HG03439 (cell line): ENCODE measurements around the gene NUTM1.
A peak's percentile ranks its signal among the peaks of the same experiment; 100 is the strongest.
"Not testable (repeated sequence)": the region's sequence is repeated elsewhere in the genome, so short reads cannot be mapped to it uniquely, and the experiment has no call there.

Source experiments
- ATAC-seq: cut with Tn5 transposase; IDR thresholded peaks from one replicate; pipeline ENCODE4 v1.9.1; 2021; ENCODE audit warnings: mild to moderate bottlenecking, moderate library complexity; ENCODE audit not compliant: unreplicated experiment

Gene NUTM1

DNA sequence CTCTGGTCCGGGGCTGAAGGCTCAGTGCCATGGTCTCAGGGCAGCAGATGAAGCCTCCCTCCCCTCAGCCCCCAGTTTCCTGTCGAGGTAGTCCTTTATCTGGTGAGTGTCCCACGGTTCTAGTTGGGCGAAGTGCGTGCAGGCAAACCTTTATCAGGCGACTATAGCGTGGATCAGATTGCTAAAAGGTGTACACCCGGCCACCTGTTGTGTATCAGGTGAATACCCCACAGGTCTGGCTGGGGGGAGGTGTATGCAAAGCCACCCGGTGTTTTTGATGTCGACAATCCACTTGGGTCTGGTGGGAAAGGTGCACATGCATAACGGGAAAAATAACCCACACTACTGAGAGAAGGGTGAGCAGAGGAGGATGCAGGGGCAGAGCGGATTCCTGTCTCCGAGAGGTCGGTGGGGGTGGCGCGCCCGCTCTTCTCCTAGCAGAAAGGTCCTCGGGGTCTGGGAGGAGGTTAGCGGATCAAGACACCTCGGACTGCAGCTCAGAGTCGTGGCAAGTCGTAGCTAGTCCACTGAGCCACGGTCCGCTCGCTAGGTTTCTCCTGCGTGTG, 6.0 kb upstream of the NUTM1 start:
- ATAC-seq, result peak; percentile 8

DNA sequence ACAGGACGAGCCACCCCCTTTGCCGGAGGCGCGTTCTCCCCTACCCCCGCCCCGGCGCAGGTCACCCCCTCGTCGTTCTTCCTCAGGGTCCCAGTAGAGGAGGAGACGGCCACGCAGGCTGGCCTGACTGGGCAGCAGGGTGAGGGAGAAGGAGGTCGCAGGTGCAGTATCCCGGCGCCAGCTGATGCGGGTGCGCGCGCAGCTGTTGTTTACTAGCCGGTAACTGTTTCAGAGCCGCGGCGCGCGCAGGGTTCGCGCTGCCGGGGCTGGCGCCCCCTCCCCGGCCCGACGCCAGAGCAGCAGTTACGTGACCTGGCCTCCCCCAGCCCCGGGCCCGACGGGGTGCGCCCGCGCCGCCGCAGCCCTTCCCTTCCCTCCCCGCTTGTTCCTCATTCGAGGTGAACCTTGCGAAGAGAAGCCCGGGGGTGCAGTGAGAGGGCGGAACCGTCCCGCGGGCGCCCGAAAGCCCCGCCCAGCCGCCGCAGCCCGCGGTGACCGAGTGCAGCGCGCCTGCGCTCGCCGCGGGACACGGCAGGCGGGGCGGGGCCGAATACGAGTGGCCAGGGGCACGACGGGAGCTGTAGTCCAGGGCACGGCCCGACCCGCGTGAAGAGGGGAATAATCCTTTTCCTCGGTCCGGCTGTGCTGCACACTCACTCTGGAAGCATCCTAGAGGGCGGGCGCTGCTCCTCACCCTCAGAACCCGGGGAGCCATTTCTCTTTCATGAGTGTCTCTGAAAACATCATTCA, 5.4 kb upstream of the NUTM1 start, which contains the start of gene SLC12A6:
TSS of gene SLC12A6 (minus strand) at position 225 of the 750 bp plus-strand sequence. CDS start 1,101 bp downstream, outside the sequence.
- ATAC-seq, result peak; percentile 67

DNA sequence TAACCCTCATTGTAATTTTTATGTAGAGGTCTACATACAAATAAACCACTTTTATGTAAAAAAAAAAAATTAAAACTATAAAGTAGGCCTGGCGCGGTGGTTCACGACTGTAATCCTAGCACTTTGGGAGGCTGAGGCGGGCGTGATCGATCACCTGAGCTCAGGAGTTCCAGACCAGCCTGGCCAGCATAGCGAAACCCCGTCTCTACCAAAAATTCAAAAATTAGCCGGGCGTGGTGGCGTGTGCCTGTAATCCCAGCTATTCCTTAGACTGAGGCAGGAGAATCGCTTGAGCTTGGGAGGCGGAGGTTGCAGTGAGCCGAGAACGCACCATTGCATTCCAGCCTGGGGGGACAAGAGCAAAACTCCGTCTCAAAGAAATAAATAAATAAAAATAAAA, 4.8 kb upstream of the NUTM1 start:
- ATAC-seq, result no peak

DNA sequence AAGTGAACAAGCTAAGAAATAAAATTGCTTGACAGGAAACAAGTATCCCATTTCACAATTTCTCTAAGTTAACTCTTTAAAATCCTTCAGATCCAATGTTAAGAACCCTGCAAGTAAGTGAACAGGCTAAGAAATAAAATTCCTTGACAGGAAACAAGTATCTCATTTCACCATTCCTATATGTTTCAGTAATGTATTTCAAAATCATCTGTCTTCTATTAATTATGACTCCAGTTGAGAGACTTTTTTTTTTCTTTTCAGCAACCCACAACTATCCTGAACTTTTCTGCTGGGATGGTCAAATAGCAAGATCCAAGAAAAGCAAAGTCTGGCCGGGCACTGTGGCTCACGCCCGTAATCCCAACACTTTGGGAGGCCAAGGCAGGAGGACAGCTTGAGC, 3.2 kb upstream of the NUTM1 start:
- ATAC-seq, result no peak

DNA sequence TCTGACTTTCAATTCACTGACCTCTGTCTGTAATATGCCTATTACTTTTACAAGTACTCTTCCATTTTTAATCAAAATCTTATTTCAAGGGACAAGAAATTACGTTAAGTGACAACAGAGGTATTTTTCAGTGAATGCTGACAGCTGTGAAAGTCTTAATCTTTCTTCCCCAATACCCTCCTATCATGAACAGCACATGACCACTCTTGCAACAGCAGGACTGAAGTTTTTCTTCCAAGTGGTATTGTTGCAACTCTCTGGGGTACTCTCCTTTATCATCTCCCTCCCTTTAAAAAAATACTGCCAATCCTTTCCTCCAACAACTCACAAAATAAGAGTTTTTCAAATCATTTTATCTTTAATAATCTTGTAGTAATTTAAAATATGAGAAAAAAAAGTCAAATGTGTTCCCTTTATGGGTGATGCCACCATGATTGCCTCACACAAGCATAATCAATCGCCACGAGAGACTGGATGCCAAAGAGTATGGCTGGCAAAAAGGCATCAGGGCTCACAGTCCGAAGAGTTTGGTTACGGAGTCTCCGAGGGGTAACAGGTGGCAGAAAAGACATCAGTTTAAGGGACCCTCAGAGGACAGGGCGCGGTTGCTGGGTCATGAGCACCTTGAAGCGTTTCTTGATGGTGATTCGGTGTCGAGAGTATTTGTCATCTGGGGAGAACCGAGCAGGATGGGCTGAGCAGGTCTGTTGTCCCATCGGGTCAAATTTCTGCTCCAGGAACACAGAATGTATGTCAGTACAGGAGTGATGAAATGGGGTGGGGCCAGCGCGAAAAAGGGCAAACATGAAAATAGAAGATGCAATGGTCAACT, 1.5 kb upstream of the NUTM1 start:
- no peak for ATAC-seq

DNA sequence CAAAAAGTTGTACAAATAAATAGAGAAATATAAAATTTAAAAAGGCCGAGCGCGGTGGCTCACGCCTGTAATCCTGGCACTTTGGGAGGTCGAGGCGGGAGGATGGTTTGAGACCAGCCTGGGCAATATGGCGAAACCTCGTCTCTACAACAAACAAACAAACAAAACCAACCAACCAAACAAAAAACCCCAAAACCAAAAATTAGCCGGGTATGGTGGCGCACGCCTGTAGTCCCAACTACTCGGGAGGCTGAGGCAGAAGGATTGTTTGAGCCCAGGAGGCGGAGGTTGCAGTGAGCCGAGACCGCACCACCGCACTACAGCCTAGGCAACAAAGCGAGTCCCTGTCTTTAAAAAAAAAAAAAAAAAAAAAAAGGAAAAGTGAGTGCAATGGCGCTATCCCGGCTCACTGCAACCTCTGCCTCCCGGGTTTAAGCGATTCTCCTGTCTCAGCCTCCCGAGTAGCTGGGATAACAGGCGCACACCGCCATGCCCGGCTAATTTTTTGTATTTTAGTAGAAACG, 840 bp upstream of the NUTM1 start:
- not testable (repeated sequence) for ATAC-seq

DNA sequence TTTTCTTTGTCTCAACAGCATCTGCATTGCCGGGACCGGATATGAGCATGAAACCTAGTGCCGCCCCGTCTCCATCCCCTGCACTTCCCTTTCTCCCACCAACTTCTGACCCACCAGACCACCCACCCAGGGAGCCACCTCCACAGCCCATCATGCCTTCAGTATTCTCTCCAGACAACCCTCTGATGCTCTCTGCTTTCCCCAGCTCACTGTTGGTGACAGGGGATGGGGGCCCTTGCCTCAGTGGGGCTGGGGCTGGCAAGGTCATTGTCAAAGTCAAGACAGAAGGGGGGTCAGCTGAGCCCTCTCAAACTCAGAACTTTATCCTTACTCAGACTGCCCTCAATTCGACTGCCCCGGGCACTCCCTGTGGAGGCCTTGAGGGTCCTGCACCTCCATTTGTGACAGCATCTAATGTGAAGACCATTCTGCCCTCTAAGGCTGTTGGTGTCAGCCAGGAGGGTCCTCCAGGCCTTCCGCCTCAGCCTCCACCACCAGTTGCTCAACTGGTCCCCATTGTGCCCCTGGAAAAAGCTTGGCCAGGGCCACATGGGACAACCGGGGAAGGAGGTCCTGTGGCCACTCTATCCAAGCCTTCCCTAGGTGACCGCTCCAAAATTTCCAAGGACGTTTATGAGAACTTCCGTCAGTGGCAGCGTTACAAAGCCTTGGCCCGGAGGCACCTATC, 5.0 kb downstream of the NUTM1 start:
- ATAC-seq, result no peak

DNA sequence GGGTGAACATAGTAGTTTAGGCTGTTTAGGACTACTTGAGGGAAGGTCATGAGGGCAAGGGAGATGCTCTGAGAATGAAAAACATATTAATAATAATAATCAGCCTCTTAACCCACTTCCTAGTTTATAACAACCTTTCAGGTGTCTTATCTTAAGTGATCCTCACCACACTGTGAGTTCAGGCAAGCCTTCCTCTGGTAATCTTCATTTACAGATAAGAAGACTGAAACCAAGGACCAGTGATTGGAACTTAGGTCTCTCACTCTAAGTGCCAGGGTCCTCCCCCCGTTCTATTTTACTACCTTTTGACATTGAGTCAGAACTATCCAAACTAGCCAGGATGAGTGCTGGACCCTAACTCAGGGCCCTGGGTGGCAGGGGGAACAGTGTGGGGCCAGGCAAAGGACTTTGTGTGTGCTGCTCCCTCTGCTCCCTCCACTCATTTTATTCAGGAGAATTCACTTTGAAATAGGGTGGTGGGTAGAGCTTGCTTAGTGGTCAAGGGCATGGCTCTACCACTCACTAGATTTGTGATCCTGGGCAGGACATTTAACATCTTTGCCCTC, 5.7 kb downstream of the NUTM1 start:
- no peak for ATAC-seq

DNA sequence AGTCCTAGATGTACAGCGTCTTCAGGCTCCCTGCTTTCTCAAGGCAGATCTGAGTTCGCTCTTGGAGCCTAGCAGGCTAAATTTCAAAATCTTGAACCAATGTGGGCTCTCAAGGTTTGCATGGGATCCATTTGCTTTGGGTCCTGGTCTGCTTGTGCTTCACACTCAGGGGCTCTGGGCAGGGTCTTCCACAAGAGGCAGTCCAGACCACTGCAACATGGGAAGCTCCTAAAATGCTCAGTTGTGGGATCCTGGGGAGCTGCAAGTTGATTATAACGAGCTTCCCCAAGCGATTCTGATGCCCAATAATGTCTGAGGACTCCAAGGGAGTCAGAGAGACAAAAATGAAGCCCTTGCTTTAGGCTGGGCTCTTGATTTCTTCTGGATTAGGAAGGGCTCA, 6.7 kb downstream of the NUTM1 start:
- ATAC-seq, result no peak

DNA sequence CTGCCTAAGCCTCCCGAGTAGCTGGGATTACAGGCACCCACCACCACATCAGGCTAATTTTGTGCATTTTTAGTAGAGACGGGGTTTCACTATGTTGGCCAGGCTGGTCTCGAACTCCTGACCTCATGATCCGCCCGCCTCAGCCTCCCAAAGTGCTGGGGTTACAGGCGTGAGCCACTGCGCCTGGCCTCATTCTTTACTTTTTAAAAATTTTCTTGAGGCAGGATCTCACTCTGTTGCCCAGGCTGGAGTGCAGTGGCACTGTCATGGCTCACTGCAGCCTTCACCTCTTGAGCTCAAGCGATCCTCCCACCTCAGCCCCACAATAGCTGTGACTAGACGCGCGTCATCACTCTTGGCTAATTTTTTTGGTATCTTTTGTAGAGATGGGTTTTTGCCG, 9.9 kb downstream of the NUTM1 start:
- ATAC-seq, result not testable (repeated sequence)

DNA sequence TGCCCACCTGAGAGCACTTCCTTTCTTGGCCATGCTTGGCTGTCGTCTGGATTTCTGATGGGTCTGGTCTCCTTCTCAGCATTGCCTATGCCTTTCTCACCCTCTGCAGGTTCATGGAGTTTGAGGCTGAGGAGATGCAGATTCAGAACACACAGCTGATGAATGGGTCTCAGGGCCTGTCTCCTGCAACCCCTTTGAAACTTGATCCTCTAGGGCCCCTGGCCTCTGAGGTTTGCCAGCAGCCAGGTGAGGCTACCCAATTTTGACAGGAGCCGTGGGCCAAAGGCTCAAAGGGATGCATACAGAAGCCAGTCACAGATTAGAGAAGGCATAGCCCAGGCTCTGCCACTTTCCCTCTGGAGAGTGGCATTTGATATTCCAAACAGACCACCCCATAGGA, 10.5 kb downstream of the NUTM1 start:
- ATAC-seq, result no peak

DNA sequence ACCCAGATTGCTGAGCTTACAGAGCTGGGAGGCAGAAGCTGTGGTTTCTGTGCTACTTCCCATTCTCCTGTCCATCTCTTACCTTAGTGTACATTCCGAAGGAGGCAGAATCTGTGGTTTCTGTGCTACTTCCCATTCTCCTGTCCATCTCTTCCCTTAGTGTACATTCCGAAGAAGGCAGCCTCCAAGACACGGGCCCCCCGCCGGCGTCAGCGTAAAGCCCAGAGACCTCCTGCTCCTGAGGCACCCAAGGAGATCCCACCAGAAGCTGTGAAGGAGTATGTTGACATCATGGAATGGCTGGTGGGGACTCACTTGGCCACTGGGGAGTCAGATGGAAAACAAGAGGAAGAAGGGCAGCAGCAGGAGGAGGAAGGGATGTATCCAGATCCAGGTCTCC, 11.2 kb downstream of the NUTM1 start:
- ATAC-seq, result no peak

DNA sequence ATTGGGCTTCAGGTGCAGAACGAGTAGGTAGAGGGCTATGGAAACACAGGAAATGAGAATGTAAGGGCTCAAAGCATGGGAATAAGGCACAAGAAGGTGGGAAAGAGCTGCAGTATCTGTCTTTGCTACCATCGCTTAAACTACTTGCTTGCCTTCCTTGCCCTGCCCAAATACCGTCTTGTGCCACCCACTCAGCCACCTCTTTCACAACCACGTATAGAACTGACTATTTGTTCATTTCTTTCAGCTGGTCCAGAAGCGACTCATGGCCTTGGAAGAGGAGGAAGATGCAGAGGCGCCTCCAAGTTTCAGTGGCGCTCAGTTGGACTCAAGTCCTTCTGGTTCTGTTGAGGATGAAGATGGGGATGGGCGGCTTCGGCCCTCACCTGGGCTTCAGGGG, 12.1 kb downstream of the NUTM1 start:
- ATAC-seq, result no peak

DNA sequence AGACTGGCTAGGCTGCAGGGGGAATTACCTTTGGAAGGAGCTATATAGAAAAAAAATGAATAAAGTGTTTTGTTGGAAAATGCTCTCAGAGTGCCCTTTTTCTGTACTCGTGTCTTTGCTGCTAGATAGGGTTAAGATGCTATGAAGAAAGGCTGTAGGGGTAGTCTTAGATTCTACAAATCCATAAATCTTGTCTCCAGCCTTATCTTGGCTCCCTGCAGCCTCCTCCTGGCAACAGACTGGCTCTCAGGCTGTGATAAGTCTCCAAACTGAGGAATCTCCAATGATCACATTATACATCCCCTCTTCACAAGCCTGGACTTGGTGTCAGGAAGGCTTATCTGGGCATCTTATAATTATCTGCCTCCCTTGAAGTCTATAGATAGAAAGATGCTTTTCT, 14.5 kb downstream of the NUTM1 start:
- no peak for ATAC-seq

DNA sequence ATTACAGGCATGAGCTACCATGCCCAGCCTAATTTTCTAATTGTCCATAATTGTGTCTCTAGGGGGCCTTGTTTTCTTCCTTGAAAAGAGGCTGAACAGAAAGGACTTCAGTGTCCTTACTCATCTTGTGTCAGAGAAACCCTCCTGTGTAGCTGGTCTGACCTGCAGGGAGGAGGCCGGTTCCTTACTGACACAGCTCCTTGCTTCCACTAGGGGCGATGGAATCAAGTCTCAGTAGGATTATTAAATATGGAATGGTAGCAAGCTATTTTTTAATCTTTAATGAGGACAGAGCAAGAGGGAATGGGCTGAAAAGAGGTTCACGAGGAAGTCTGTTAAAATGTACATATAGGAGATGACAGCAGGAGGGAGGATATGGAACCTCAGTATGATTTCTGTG, 15.3 kb downstream of the NUTM1 start:
- no peak for ATAC-seq

DNA sequence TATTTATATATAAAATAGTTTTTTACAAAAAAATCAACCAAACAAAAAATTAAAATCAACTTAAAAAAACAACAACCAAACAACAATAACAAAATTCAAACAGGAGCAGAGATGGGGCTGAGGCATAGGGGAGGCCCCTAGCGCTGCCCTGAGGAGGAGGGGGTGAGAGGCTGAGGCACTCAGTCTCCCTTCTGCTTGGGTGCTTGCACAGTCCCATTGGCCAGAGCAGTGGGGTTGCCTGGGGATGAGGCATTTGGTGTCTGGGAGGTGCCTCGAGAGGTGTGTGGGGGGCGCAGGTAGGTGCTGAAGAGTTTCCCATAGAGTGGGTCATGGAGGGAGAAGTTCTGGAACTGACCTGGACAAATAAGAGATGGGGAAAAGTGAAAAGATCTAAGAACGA, 15.8 kb downstream of the NUTM1 start:
- no peak for ATAC-seq

DNA sequence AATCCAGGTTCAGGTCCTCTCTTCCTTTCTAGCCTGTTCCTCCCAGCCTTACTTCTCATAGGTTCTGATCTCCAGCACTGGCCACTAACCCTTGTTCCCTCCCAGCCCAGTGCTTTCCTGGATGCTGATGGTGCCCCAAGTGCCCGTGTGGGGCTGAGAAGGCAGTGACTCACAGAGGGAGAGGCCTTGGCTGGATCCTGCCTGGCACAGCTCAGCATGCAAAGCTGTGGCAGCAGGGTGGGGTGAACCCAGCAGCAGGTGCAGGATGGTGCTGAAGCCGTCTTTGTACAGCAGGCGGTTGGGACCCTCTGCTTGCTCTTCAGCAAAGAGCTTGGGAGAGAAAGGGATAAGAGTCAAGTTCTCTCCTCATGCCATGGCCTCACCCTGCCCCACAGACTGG, 16.3 kb downstream of the NUTM1 start:
- ATAC-seq, result no peak

DNA sequence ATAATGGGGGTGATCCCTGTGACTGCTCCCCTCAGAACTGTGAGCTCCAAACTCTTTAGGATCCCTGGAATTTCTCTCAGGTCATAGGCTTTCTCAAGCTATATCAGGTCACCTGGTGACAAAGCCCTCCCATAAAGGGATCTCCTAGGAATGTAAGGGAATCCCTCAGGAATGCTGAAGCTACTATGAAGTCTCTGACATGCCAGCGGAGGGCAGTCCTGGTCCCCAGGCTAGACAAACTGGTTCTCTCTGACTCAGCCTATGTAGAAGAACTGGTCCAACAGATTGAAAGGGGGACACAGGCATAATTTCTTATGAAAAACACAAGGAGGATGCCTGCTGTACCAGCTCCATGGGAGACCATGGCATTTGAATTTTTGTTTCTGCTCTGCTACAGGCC, 17.2 kb downstream of the NUTM1 start:
- ATAC-seq, result no peak

DNA sequence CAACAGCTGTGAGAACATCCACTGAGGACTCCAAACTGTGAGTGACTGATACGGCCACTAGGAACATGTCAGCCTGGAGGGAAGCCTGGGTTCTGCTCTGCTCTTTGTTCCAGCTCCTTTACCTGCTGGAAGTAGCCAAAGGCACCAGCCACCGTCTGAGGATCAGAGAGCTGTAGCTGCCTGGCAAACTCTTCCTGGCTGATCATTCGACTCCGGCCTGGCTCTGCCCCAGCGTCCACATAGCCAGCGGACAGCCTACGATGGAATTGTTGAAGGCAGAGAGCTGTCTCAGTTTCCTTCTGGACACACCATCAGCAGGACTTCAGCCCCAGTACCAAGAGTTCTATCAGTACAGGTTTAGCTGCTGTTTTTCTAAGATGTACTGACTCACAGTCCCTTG, 18.2 kb downstream of the NUTM1 start:
- no peak for ATAC-seq

DNA sequence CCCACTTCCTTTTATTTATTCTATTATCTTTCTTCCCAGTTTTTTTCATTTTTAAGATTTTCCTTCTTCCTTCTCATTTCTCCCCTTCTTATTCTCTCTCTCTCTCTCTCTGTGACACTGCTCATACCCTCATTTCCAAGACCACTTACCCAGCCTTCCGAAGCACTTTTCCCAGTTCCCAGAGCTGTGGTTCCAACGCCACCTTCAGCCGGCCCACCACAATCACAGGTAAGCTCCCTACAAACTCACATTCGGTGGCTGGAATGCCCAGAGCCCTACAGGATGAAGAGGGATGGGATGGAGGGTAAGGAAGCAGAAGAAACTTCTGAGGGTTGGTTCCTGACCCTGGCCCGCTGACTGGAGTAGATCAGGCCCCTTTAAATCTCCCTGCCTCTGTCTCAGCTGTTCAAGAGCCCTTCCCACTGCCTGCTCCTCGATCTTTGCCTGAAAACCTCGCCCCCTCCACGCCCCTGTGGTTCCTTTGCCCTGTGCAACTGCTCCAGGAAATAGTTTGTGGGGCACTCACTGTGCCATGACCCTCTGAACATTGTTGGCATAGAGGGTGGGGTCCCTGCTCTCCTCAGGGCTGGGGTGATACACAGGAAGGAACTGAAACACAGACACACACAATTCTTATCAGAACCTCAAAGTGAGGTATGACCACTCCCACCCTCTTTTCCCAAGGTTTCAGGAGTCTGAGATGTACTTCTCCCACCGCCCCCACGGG, 19.1 kb downstream of the NUTM1 start:
- no peak for ATAC-seq
